ENCODE data around the gene MYO7A.

DNA sequence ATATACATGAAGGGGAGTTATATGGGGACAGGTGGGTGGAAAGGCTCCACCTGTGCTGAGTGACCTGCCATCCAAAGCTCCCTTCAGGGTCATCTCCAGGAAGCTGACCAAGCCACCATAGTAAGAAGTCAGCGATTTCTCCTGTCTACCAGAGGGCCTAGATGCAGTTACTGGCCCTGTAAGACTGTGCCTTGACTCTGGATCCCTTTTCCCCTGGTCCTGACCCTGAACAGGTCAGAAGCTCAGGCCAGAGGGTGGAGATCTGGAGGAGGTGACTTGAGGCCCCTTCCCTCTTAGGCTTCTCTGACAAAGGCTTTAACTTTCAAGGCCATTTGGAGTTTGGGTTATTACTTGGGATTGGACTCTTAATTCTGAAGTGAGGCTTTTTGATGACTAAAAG lies 103.8 kb downstream of the MYO7A start:
- no peak for TF ChIP-seq CTCF (IDR thresholded peaks at IDR 0.05; ENCODE audit: poor library complexity)
- no peak for TF ChIP-seq EZH2 (IDR thresholded peaks at IDR 0.05; ENCODE audit: borderline replicate concordance)
- TF ChIP-seq EZH2phosphoT487 (IDR thresholded peaks at IDR 0.05; ENCODE audit: low read depth, severe bottlenecking, unreplicated experiment): no peak

Measured in hepatocyte (in vitro differentiated cells).